Activated effector memory CD4-positive, alpha-beta T cell treated with Interleukin-2 at 50 U/mL for 16 hours (primary cell): ENCODE results near the gene IL4.

Source experiments
- DNase-seq: peaks from one replicate; pipeline ENCODE4 v3.0.0-alpha.2; 2020

The IL4 gene

DNA sequence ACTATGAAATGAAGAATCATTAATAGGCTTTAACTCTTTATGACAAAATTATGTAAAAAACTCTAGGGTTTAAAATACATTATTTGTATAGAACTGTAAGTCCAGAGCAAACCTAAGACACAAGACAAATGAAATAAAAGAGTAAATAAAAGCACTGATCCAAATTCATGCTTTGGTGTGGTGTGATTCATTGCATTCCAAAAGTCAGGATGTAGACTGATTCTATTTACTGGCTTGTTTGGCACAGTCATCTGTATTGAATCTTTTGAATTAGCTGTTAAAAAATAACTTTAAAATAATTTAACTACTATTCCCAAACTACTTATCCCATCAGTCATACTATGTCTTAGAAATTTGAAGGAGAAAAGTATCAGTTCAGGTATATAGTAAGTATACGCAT lies 31.1 kb downstream of the IL4 start:
- no peak for DNase-seq

- no peak for DNase-seq
Observed at GRCh38 chr5:132708645-132709044, 34.9 kb downstream of the IL4 start.

- no peak for DNase-seq
Observed at GRCh38 chr5:132714456-132715307, 40.9 kb downstream of the IL4 start.

DNA sequence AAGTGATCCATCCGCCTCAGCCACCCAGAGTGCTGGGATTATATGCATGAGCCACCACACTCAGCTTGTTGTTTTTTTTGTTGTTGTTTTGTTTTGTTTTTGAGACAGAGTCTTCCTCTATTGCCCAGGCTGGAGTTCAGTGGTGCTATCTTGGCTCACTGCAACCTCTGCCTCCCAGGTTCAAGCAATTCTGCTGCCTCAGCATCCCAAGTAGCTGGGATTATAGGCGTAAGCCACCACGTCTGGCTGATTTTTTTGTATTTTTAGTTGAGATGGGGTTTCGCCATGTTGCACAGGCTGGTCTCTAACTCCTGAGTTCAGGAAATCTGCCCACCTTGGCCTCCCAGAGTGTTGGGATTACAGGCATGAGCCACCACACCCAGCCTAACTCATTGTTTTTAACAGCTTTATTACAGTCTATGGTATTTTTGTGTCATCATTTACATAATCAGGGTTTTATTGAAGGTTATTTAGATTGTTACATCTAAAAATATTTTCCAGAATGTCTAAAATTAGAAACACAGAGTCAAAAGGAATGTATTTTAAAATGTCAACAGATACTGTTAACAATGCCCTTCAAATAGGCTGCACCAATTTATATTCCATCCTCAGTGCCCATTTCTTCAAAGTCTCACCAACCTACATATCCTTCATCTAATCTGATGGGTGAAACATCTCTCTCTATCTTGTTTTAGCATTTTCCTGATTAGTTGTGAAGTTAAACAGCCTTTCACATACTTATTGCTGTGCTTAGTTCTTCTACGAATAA lies 44.9 kb downstream of the IL4 start:
- no peak for DNase-seq

DNA sequence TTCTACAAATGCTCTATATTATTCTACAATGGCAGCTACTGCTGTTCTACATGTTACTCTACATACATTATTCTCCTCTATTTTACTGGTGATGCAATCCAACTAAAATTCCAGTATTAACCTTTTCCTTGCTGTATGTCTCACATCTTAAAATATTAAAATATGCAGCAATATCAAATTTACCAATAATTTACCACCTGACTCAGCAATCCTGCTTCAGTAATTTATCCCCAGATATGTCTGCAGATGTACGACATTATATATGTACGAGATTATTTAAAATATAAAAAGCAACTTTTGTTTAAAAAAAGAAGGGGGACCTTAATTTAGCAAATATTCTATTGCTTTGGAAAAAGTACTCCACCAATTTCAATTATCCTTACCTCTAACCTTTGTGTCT lies 52.0 kb downstream of the IL4 start:
- DNase-seq = no peak

DNA sequence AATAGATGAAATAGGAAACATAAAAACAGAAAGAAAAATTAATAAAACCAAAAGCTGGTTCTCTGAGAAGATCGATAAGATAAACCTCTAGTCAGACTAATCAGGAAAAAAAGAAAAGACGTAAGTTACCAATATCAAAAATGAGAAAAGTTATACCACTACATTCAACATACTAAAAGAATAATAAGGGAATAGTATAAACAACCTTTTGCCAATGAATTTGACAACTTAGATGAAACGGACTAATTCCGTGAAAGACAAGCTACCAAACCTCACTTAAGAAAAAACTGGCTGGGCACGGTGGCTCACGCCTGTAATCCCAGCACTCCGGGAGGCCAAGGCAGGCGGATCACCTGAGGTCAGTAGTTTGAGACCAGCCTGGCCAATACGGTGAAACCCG lies 56.1 kb downstream of the IL4 start:
- DNase-seq = no peak
